Kidney capillary endothelial cell (primary cell): Measurements from ENCODE around the gene PACRG.

Experiments used
- DNase-seq: peaks from one replicate; pipeline ENCODE4 v3.0.0-alpha.2; 2018; ENCODE audit warnings: low spot score

The PACRG gene

DNA sequence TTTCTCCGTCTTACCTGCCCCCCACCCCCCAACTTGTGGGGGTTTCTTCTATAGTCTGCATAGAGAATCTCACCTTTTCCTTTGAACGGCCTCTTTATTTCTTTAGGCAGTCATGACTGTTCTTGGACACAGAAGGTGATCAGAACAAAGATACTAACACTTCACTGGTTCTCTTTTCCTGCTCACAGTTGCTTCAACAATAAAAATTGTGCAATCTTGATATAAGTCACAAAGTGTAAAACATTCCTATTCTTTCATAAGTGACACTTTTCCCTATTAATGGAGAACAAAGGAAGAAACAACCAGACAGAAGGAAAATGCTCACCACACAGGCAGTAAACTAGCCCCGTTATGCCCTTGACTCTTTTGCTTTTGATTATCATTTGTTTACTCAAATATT lies 448.3 kb downstream of the PACRG start:
- no peak for DNase-seq

DNA sequence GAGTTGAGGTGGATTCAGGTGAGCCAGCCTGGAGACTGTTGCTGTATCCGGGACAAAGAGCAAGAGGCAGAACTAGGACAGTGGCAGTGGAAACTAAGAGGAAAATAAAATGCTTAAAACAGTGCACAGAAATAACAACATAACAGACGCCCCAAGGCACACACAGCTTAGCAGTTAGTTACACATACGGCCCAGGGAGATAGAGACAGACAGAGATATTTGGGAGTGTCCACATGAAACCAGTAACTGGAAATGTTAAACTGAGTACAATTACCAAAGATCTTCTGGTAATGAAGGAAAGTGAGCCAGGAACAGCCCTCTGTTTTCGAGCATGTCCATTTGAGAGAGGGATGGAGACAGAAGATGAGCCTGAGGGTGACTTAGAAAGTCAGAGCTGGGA lies 449.2 kb downstream of the PACRG start:
- no peak for DNase-seq

DNA sequence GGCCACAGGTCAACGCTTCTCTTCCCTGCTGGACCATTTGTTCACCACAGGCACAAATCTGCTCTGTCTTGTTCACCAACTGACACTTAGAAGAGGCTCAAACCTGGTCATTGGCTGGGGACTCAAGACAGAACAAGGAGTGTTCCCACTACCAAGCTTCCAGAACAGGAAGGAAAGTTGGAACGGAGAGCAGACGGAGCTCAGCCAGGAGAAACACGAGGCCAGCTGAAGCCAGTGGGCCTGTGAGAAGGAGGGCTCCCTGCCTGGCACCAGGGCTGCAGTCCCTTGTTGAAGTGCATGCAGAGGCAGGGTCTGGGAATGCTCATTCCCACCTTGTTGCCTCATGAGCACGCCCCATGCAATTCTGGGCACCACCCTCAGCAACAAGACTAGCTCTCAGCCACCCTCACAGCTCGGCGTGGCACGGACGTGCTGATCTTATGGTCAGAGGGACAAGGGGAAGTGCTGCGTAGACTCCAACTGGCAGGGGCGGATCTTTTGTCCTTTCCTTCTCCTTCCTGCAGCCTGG lies 450.2 kb downstream of the PACRG start:
- no peak for DNase-seq

DNA sequence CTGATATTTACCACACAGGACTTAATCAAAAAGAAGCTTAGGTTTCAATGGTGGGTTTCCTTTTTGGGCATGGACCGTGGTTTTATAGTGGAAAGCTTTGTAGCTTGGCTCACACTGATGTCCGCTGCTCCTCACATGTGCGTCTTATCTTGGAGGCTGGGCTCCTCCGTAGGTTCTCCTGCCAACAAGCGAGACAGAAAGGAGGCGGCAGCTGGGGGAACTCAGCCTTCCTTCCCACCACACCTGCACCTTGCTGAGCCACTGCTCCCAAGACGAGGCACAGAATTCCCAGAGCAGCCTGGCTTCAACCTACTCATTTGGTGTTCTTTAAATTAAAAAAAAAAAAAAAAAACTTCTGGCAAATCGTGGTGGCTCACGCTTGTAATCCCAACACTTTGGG lies 451.3 kb downstream of the PACRG start:
- no peak for DNase-seq

DNA sequence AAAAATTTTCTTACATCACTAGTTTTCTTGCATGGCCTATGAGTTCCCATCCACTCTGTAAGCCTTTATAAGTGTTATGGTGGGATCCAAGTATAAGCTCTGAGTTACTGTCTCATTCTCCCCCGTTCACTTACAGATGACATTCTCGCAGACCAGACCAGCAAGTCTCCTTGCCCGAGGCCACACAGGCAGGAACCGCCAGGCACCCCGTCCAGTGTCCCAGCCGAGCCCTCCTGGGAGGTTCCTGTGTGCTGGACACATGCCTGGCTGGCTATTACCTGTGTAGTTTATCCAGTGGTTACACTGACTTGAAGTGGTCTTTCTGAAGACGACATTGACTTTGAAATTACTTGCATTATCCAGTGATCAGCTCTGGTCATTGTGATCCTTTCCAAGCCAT lies 451.9 kb downstream of the PACRG start:
- DNase-seq: no peak

DNA sequence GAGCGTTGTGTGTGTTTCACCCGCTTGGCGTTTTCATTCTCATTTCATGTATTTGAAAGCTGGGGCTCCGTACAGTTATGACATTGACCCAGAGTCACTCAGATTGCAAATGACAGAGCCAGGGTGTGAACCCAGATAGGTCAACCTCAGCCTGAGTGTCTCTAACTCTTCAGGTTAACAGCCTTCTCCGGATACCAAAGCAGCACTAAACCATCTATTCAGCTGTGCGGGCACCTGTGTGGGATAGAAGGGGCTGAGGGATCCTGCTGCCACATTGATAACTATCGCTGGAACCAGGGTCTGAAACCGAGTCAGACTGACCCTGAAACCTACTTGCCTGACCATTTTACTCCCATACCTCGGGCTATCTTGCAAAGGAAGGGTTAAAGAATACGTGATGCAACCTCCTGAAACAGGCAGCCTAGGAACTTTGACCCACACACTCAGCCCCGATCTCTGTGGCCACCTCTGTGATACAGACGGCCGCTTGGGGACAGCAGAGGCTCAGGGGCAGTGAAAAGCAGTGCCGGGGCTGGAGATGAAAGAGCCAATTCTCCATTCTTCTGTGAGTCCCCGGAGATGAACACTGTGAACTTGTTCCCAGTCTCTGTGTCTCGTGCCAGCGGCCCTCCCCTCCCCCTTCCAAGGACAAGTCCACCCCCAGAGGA lies 453.2 kb downstream of the PACRG start:
- DNase-seq: peak; percentile 64

DNA sequence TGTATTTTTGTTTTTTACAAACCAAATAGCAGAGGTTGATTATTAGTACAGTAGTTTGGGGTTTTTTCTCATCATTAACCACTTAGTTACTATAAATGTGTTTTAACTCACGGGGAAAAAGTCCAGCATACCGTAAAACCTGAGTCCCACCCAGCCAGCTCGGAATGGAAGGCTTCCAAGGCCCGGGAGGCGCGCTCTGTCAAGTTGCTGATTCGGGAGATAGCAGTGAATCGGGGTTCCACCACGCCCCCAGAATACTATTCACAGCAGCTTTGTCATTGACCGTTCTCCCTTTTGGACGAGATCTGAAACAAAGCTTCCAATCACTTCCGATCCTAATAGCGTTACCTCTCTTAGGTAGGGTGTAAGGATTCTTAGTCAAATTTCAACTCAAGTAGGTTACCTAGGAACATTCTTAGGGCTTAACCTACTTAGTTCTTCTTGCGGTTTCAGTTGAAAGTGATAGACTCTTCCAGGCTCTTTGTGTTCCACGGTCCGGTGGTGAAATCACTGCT lies 453.9 kb downstream of the PACRG start:
- DNase-seq: no peak

DNA sequence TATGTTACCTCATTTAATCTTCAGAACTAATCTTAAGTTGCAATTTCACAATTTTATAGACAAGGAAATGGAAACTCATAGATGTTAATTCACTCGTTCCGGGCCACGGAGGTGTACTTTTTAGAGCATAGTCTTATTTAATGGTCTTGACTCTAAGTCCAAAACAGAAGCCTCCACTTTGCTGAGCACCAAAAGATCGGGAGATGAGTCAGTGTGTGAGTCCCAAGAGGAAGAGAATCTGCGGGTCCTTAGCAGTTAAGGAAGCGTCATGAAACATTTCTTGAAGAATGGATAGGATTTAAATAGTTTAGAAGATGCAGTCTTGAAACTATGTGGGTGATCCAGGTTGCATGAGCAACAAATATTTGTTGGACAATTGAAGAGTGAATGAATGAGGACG lies 454.9 kb downstream of the PACRG start:
- no peak for DNase-seq

DNA sequence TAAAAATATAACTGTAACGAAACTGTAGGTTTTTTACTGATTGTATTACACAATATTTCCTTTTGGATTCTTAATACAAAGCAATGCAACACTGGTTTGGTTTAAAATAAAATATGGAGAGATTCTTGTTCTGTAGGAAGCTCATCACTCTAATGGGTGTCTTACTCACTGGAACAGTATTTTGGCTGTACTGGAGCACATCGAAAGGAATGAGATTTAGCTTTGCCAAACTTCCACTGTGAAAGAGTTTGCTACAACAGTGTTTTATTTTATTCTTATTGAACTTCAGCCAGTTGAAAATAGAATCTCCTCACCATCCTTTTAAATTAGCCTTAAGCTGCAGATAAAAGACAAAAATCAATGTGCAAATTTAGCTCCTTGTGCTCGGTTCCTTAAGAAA lies 456.0 kb downstream of the PACRG start:
- no peak for DNase-seq

DNA sequence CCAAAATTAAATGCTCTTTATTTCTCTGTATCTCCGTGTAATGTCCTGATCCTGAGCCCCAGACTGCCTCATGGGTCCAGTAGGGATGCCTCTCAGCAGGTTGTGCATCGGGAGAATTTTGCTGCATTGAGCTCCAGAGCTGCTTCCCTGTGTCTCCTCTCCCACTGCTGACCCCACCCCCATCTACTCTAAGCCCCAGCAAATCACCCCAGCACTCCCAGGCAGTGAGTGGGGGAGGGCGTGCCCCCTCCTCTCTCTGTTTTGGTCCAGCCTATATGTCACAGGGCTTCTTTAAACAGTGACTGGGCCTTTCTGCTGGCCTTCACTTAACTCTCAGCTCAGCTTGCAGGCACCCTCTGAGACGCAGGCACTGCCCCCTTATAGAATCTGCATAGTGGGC lies 458.0 kb downstream of the PACRG start:
- no peak for DNase-seq

DNA sequence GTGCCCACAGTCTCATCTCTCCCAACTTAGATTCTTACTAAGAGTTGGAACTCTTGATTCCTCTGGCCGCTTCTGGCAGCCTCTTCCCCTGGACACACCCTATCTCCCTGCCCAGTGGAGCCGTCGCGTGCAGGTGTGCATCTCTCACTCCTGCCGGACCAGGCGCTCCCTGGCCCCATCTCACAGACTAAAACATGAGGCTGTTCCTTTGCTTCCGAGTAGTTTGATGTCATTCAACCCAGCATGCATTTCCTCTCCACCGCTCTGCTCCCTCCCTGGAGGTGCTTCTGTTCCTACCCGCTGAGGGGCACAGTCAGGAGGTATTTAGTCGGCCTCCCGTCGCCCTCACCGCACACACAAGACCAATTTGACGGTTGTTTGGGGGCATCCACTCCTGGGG lies 458.8 kb downstream of the PACRG start:
- DNase-seq: no peak

DNA sequence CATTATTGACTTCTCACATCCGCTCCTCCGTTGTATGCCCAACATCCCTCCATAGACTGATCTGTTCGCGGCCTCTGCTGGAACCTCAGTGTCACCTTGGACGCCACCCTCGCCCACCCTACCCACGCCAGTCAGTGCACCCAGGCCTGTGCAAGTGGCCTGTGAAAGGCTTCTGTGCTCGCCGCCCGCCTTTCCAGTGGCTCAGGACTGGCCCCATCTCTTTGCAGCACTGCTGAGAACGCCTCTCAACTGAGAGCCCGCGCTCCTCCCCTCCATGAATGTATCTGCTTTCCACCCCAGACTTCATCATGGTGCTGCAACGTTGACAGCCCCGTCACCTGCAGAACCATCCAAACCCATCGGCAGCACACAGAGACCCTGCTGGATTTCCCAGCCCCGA lies 459.4 kb downstream of the PACRG start:
- no peak for DNase-seq

DNA sequence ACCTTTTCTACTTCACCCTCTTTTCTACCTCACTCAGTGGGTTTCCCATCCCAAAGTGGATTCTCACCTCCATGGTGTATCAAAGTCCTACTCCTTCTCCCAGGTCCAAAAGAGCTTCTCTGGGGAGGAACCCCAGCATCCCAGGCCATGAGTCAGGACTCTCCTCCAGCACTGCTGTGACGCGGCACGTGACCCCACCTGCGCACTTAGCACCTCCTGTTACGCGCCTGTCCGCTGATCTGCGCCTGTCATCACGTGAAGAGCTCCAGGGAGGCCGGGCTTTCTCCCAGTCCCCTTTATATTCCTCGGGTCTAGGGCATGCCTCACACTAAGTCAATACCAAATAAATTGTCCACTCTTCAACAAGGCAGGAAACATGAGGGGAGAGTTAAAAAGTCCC lies 459.8 kb downstream of the PACRG start:
- DNase-seq: no peak

DNA sequence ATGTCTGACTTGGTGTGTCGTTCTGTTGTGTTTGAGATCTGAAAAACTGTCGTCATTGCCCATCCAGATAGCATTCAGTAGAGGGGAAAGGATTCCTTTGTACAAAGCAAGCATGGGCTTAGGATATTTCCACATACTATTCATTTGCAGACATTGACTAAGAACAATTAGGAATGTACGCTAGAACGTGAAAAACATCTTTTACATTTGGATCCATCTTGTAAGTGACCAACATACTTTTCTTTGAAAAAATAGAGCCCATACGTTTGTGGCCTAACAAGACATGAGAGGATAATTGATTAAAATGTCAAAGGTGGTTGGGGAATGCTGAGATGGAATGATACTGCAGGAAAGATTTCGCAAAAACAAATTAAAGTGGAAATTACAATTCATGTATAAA lies 461.0 kb downstream of the PACRG start:
- DNase-seq: no peak

DNA sequence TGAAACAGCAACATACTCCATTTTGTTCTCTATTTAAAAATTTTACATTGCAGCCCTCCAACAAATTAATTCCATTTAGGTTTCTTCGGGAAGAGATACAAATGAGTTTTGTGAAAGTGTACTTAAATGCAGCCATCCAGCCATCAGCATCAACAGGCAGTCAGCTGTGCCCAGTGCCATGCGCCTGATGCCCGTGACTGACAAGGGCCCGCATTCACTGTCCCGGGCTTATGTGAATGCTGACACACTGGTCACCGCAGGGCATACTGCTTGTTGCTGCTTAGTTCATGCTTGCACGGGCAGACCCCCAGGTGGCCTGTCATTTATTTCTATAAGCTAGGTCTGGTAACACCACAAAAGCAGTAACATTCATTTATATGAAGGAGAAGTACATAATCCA lies 461.8 kb downstream of the PACRG start:
- DNase-seq: no peak

DNA sequence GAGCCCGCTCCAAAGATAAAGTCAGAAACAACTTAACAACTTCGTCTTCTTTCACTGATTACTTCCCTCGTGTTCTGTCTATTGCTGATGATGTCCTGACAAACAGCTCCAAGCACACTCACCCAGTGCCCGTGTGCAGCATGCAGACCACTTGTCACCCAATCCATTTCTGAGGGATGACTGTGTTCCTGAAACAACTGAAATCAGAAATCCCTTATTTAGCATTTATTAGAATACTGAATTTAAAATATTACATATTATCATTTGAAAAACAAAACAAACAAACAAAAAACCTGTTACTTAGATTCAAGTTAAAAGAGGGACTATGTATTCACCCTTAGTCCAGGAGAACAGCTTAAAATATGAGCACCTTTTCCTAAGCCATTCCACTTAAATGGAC lies 463.0 kb downstream of the PACRG start:
- DNase-seq: no peak

DNA sequence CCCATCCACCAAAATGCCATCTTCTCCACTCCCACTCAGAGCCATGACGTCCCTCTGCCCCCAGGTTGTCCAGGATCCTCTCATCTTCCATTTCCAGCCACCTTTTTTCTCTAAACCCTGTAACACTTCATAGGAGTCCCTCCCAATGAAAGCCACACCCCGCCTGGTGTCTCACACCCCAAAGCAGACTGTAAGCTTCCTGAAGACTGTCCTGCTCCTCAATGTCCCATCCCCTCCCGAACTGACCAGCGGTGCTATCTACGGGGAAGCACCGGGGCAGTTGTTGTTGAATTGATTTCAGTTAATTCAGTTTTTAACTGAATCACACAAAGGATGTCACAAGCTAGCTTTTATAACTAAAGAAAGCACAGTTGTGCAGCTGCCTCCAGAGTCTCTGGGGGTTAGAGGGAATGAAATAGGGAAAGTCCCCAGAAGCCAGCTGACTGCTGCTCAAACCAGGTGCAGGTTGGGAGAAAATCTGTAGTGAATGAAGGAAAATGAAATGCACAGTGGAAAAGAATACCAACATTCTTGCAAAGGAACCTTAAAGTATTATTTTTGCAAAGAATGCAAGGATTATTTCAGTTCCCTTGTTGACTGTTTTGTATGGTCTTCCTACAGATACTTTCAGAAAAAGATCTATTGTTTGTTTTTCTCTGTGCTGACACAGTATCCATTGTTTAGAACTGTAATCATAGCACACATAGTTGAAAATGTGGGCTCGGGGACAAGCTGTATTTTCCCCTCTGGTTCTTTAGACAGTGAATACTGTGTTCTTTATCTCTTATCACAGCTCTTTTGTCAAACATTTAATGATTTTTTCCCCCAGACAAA lies 464.1 kb downstream of the PACRG start:
- no peak for DNase-seq

DNA sequence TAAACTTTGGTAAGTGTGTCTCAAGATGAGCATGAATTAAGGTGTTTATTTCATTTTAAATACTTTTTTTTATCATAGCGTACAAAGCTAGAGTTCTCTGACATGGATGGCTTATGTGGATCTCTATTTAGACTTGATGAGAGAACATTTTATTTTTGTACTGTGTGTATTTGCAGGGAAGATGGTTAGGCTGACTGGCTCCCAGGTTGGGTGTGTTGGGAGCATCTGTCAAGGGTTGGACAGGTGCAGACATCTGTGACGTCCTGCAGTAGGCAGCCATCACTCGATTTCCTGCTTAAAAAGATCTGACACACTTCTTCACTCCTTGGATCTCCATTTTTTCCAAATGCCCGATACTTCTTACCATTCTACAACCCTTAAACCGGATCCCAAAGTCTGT lies 464.8 kb downstream of the PACRG start:
- no peak for DNase-seq

DNA sequence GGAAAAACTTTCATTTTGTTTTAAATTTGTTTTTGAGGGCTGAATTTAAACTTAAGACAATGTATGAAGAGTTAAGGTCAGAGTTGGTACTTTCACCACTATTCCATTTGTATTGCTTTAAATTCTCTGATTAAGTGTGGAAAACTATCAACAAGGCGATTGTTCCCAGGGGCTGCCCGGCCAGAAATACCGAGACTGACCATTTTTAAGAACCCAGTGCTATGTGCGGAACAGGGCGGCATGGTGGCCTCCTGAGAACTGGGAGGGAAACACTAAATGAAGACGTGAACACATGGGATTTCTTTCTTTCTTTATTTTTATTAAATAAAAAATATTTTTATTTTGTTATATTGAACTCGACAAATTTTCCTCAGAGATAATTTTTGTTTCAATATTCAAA lies 465.6 kb downstream of the PACRG start:
- no peak for DNase-seq

DNA sequence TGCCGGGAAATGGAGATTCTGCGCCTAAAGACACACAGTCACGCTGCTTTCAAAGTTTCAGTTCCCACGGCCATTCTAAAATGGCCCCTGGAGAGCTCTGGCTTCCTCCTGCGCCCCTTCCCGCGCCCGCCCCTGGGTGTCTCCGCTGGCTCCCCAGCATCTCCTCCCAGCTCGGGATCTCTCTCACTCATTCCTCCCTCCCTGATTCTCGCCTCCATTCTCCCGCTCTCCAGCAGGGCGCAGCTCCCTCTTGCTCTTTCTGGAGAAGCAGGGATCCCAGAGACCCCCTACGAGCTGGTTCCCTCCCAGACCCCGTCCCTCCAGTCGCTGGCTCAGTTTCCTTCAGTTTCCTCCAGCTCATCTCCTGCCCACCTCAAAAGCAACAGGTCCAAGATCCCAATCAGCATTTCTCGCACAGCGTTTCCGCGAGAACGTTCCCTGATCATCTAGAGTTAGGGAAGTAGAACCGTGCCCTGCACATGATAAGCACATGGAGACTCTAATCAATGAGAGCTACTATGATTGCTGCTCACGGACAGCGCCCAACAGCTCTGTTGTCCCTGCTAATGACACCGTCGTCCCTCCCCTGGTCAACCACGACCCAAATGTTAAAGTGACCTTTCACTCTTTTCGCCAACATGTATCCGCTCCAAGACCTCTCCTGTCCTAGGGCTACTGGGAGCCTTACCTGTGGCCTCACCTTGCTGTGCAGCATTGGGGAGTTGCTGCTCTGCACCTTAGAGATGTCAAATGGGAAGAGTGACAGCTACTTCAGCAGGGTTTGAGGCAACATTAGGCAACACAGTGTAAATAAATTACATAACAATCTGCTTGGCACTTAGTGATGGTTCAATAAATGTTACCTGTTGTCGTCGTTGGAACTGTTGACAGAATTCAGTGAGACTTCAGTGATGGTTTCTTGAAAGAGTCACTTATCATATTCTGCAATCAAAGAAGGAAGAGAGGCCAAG lies 468.2 kb downstream of the PACRG start:
- no peak for DNase-seq

DNA sequence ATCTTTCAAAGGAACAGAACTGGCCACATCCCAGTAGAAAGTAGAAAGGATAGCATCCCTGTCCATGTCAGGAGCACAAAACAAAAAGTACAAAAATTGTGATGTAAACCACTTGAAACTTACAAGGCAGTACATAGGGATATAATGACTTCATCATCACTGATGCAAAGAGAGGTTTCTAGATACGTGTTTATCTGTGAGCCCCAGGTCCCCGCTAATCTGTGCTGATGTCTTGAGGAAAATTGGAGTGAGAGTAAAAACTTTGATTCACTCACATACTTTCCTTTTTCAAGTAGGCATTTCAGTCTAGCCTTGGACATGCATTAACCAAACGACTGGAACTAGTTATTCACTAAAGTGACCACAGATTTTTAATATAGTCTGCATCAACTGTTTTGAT lies 470.1 kb downstream of the PACRG start:
- no peak for DNase-seq

DNA sequence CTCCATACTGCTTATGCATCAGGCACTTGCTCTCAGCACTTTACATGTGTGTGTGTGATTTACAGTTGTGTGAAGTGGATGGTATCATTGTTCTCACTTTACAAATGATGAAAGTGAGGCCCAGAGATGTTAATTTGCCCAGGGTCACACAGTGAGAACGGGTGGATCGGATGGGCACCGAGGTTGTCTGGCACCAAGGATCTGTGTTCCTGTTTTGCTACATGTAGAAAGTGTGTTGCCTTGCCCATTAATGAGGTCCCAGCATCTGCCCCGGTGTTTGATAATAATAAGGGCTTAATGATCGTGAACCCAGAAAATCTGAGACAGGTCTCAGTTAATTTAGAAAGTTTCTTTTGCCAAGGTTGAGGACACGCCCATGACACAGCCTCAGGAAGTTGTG lies 470.6 kb downstream of the PACRG start:
- no peak for DNase-seq
